ENCODE data around the gene MICA.
"Not testable (repeated sequence)": the region's sequence is repeated elsewhere in the genome, so short reads cannot be mapped to it uniquely, and the experiment has no call there.

Gene MICA

DNA sequence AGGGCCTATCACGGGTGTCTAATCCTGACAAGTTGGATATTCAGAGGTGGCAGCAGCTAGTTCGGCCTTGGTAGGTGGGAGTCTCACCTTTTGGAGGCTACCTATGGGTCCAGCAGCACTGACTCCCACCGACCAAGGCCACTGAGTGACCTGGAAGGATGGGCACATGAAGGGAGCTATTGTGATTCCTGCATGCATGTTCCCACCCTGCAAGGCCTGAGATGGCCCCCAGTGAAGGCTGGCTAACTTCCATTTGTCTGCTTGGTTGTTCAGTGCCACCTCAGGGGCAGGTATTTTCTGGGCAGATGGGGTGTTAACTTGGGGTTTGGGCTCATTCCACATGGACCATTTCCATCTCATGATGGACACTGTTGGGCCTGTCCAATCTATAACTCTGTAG lies 18.4 kb upstream of the MICA start:
- DNase-seq = no peak

DNA sequence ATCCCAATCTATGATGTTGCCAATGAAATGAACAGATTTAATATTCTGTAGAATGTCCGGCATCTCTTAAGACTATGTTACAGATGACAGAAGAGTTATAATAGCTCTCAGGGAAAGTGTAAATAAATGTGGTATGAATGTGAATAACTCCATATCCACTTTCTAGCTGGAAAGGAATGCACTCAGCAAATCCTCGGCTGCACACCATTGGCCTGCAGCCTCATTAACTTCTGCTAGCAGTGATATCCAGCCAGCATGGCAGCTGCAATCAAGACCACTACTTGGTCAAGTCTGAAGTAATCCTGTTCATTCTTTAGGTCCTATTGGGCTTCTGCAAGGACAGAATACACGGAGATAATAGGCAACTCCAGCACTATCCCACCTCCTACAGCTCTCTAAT lies 17.3 kb upstream of the MICA start:
- no peak for DNase-seq

DNA sequence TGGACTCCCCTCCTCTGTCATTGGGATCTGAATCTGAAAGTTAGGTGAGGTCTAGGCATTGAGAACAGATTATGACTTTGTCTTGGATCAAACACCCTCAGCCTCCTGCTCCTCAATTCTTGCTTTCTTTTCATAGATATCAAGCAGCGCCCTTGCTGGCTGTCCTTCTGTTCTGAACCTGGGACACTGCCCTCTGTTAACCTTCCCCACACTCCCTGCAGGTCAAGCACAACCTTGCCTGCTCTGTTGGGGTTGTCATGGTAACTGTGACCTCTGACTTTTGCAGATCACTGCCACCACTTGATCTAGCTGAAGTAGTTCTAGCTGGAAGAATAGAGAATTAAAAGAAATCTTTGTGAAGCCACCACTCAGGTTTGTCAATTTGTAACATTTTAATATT lies 16.4 kb upstream of the MICA start:
- no peak for DNase-seq

DNA sequence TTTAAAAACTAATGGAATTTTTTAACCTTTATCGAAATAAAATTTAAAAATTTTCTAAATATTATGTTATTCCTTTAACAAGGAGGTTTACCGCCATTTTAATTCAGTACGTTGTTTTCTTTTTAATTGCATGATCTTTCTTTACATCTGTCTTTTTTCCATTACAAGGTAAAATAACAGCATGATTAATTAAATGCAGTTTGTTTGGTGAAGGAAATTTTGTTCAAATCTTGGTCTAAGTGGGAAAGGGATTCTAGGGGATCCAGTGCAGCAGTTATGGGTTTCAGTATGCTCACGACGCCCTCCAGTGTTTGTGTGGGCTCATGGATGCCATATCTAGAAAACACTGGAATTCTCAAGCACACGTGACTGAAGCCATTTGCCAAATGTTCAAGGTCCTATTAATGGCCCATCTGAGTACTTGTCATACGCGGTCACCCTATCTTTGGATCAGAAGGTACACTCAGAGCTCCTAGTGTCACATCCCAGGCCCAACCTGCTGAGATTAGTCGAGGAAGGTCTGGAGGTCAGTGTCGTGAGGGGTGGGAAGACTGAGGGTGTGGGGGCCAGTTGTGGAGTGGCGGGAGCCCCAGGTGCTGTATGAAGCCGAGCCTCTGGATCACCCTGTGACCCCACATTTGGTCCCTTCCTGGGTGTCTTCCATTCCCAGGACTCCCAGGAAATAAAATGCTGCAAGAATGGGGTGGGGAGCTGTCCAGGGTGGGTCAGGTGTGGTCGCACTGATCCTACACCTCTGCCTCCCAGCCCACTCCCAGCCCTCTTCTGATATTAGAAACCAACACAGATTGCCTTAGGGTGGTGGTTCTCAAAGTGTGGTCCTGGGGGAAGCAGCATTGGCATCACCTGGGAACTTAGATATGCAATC lies 14.2 kb upstream of the MICA start:
- DNase-seq = not testable (repeated sequence)

DNA sequence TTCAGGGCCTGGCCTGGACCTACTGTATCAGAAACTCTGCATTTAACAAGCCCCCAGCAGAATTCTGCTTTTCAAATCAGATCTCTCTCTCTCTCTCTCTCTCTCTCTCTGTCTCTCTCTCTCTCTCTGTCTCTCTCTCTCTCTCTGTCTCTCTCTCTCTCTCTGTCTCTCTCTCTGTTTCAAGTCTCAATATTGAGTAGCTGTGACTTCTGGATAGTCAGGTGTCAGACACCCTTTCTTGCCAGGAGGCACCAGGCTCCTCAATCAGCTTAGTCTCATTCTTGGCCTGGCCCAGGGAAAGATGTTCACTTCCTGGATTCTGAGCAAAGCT lies 13.6 kb upstream of the MICA start:
- DNase-seq = not testable (repeated sequence)

DNA sequence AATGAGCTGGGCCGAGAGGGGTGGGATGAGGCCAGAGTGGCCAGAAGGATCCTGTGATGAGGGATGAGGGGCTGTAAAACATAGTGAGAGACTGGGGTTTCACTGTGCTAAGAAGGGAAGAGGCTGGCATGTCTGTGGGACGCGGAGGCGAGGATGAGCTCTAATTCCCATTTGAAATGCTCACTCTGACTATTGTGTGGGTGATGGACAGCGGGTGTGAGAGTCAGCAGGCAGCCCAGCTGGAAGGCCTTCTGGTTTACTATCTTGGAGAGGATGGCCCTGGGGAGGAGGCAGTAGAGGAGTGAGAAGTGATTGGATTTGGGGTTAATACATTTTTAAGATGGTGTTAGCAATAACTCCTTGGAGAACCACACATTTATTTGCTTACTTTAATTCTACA lies 9.5 kb upstream of the MICA start:
- DNase-seq = no peak

DNA sequence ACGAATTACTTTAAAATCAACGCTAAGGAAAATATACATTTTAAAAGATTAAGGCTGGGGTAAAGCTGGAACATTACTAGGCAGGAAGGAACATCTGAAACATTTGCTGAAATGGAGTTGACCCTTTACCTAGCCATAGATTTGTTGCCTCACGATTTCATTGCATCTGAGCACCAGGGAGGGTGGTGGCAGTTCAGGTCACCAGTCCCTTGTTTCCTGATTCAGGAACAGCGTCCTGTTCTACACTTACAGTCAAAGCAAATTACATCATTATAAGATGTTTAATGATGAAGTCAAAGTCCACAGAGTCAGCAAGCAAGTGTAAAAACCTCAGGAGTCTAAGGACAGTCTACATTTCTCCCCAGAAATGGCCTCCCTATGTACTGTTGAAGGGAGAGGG lies 9.0 kb upstream of the MICA start:
- DNase-seq = no peak

DNA sequence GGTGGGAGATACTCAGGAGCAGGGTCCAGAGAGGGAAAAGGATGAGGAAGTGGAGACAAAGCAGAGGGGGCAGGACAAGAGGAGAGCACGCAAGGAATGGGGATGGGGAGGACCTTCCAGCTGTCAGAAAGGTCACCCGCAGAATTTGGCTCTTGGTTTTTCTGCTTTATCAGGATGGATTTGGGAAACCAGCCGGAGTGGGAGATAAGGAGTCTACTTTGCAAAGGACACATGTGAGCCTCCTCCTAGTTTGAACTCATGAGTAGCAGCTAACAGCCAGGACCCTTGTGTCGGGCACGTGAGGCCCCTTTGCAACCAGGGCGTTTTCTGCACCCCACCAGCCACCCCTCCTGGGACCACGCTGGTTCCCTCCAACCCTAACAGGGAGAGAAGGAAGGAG lies 7.6 kb upstream of the MICA start:
- no peak for DNase-seq

DNA sequence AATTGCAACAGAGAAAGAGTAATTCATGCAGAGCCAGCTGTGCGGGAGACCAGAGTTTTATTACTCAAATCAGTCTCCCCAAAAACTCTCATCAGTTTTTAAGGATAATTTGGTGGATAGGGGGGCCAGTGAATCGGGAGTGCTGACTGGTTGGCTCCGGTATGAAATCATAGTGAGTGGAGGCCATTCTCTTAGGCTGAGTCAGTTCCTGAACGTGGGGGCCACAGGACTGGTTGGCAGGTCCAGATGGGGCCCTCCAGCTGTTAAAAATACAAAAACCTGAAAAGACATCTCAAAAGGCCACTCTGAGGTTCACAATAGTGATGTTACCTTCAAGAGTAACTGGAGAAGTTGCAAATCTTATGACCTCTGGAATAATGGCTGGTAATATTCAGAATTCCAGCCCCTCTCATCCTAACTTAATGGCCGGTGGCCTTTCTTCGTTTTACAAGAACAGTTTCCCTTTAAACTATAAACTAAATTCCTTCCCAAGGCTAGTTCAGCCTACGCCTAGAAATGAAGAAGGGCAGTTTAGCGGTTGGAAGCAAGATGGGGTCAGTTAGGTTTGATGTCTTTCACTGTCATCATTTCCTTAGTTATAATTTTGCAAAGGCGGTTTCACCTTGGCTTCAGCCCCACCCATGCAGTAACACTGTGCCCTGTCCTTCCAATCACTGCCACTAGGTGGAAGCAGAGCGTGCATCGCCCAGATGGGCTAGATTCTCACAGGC lies 6.8 kb upstream of the MICA start:
- DNase-seq = peak; percentile 89

DNA sequence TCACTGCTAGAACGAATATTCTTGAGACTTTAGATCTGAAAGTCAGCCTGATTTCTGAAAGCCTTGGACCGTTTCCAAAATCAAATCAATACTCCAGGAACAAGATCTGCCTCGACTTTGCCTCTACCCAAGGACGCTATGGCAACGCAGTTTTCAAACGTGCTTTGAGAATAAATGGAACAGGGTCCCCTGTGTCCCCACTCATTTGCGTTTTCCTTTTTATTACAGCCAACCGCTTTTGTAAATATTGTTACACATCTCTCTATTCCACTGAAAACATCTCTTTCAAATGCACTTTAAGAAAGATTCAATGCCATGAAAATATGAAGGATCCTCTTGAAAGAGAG lies 6.3 kb upstream of the MICA start:
- DNase-seq = not testable (repeated sequence)

DNA sequence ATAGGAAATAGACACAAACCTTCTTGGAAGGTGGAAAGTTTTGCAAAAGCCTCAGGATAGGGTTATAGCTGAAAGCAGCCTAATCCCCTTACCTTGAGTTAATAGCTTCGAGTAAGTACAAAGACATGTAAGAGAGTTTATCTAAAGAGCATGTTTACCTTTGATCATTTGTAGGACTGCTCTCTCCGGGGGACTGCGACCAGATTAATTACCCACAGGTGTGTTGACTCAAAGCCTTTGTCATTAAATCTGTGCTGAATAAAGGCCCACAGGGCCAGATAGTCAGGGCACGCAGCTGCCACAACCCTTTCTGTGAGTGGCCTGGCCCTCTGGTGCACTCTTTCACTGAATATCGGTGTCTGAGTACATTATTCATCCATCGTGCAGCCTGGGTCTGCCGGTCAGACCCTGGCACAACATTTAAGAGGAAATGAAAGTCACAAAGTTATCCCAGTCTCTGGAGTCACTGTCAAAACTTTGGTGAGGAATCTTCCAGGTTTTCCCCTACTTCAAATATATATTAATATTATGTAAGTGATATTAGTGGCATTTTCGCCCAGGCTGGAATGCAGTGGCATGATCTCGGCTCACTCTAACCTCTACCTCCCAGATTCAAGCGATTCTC lies 5.4 kb upstream of the MICA start:
- no peak for DNase-seq

DNA sequence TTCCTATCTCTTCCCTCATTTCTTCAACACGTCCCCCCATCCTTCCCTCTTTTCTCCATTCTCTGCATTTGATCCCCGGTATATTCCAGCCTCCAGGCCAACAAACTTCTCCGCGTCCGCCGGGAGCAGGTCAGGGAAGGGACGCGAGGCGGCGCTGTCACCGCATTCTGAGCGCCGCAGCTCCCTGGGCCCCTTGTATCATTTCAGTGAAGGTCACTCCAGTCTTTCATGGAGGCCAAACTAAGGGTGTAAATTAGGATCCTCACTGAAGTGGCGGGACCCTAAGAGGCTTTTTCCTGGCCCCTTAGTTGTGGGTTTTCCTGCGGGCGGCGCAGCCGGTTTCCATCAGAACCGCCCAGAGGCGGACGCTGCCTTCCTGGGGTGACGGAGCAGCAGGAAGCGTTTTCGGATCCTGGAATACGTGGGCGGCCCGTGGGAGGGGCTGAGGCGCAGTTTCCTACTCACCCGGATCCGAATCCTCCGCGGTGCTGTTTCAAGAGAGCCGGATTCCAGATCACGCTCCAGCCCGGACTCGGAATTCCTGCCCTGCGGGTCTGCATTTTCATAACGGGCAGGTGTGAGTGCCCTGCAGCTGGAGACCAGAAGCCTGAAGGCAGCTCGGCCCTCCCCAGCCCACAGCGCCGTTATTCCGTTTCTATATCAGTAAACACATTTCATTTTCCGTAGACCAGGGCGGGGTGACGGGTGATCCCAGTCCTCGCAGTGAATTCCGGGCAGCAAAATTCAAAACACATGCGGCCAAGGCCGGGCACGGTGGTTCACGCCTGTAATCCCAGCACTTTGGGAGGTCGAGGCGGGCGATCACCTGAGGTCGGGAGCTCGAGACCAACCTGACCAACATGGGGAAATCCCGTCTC lies 3.6 kb upstream of the MICA start:
- peak; percentile 64 for DNase-seq

DNA sequence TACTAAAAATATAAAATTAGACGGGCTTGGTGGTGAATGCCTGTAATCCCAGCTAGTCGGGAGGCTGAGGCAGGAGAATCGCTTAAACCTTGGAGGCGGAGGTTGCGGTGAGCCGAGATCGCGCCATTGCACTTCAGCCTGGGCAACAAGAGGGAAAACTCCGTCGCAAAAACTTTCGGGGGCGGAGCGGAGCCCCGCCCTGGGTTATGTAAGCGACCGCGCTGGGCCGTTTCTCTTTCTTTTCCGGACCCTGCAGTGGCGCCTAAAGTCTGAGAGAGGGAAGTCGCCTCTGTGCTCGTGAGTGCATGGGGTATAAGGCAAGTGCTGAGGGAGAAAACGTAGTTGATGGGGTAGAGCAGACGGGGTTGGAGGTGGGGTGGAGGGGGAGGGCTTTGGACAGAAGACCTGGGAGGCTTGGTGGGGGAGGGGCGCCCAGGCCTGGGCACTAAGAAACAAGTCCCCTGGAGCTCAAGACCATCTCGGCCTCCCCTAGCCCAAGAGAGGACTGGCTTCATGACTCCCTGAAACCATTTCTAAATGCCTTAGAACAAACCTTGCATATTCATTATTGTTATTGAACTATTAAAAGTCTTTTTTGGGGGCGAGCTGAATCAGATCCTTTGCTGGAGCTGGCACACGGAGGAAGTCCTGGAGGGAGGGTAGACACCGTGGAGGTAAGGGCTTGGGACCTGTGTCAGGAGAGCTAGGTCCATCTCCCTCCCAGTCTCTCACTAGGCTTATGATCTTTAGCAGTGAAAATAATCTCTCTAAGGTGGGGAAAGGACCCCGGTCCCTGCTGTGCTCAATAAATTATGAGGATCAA lies 2.7 kb upstream of the MICA start:
- DNase-seq = peak; percentile 83

DNA sequence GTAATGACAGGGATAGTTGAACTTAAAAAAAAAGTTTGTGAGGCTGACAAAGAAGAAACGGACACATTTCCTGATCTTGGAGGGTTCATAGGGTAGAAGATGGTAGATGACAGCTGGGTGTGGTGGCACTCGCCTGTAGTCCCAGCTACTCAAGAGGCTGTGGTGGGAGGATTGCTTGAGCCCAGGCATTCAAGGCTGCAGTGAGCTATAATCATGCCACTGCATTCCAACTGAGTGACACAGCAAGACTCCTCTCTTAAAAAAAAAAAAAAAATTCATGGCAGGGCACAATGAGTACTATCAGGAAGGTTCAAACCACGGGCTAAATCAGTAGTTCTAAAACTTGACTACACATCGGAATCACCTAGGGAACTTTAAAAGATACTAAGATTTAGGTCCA lies 2.0 kb upstream of the MICA start:
- DNase-seq = peak; percentile 17

DNA sequence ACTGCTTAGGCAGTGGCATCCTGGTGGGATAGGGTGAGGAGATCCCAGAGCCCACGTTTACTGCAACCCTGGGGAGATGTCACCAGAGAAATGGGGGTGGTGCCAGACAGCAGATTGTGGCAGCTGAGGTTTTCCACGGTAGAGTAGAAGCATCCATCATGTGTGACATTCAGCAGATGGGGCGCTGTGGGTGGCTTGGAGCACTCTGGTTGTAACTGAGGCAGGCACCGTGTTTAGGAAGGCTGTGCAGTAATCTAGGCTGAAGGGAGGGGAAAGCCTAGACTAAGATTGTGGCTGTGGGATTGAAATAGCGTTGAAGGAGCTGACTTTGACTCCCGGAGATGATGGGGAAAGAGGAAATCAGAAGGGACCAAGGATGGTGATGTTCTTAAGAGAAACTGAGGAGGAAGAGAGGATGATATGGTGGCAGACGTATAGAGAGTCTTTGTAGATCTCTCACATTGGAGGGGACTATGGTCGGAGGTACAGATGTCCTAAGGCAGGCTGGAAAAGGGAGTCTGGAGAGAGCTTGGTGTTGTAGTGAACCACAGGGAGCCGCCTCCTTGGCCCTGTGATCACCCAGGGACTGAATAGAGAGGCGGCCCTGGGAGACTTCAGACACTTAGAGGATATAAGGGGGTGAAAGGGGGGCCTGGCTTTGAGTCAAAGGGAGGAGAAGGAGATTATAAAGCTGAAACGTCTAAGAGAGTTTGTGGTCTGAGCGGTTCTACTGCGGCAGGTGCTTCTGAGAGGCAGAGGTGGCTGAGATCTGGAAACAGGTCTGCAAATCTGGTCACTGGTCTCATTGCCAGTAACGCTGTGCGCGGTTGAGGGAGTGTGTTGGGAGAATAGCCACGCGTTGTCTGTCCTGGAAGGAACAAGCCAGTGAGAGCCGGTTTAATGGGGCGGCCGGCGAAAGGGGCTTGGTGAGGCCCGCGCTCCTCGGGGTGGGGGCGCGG lies 792 bp upstream of the MICA start:
- peak; percentile 39 for DNase-seq

DNA sequence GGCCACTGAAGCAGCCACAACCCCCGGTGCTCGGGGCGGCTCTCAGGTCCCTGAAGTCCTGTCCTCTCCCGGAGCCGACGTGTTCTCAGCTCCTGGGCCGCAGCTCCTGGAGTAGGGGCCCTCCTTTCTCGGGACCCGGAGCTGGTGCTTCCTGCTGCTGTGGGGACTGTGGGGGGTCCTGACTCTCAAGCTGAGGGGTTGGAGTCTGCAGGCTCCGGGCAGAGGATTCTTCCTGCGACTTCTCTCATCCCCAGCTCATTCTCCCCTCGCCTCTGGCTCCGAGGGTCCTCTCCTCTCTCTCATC lies 618 bp downstream of the MICA start:
- DNase-seq = not testable (repeated sequence)

DNA sequence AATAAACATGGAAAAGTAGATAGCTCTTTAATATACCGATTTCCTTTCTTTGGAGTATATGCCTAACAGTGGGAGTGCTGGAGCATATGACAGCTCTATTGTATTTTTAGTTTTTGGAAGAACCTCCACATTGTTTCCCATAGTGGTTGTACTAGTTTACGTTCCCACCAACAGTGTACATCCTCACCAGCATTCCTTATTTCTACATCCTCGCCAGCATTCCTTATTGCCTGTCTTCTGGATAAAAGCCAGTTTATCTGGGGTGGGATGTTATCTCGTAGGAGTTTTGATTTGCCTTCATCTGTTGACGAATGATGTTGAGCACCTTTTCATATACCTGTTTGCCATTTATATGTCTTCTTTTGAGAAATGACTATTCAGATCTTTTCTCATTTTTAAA lies 2.6 kb downstream of the MICA start:
- DNase-seq = no peak

DNA sequence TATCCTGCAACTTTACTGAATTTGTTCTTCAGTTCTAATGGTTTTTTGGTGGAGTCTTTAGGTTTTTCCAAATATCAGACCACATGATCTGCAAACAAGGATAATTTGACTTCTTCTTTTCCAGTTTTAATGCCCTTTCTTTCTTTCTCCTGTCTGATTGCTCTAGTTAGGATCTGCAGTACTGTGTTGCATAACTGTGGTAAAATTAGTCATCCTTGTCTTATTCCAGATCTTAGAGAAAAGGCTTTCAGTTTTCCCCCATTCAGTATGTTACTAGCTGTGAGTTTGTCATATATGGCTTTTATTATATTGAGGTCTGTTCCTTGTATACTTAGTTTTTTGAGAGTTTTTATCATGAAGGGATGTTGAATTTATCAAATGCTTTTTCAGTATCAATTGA lies 4.3 kb downstream of the MICA start:
- DNase-seq = no peak

DNA sequence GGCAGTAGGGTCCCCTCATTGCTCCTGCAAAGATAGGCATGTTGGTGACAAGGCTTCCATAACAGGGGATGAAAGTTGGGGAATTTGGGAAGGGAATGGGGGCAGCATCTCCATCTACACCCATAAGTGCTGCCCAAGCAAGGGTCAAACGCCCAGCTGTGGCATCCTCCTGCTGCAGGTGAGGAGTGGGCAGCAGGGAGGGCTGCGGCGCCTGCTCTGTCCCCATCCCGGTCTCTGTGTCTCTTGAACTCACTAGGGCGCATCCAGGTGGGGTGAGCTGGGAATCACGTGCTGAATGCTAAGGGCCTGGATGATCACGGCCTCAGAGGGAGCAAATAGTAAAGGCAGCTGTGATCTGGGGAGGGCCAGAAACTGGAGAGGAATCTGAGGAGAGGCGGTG lies 9.1 kb downstream of the MICA start:
- DNase-seq = no peak

DNA sequence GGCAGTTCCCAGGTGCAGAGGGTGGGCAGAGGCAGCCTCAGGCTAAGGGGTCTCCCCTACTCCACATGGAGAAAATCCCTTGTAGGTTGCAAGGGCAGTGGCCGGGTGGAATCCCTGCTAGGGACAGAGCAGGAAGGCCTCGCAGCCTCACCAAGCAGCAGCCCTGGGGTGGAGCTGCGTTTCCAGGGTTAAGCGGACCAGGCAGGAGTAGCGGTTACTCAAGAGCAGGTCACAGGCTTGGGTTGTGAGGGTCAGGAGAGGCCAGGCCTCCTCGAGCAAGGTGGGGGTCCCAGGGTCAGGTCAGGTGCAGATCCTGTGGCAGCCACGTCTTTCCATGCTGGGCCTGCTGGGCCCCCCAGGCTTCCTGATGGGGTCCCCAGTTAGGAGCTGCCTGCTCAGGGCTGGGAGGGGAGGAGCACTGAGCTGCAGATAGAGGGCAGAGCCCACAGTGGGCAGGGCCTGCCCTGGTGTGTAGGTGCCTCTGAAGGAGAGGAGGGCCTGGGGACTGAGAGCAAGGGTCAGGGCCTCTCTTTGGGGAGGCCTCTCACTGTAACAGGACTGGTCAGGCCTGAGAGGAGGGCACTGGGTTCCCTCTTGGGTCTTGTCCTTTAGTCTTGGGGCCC lies 10.9 kb downstream of the MICA start:
- not testable (repeated sequence) for DNase-seq

DNA sequence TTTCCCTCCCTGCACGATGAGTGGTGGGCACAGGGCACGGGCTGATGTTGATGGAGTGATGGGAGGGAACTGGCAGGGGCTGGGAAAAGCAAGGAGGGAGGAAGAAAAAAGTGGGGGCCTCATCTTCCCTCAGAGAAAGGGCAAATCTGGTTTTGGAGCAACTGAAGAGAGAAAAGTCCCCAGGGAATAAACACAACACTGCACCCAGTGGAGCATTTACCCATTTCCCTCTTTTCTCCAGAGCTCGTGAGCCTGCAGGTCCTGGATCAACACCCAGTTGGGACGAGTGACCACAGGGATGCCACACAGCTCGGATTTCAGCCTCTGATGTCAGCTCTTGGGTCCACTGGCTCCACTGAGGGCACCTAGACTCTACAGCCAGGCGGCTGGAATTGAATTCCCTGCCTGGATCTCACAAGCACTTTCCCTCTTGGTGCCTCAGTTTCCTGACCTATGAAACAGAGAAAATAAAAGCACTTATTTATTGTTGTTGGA lies 11.4 kb downstream of the MICA start:
- DNase-seq = no peak
